ENCODE measurements around the gene CFAP100.

- TF ChIP-seq CEBPB (IDR thresholded peaks at IDR 0.05; ENCODE audit: low read depth) = no peak
- no peak for TF ChIP-seq CTCF (IDR thresholded peaks at IDR 0.05 in 2 of 3, conservative IDR thresholded peaks at IDR 0.05 in 1 of 3; ENCODE audit: borderline replicate concordance in 1 of 3, insufficient read depth in 1 of 3, low read depth in 2 of 3, low read length in 2 of 3)
- no peak for TF ChIP-seq EZH2 (IDR thresholded peaks at IDR 0.05)
- TF ChIP-seq POLR2A (IDR thresholded peaks at IDR 0.05; ENCODE audit: borderline replicate concordance, extremely low read depth, insufficient read depth, insufficient read length) = no peak
- no peak for TF ChIP-seq ZNF274 (IDR thresholded peaks at IDR 0.05; ENCODE audit: low read depth, low read length)
These were observed 53.6 kb downstream of the CFAP100 start for GRCh38 chr3:126448136-126448892.
